Activated T-cell treated with anti-CD3 and anti-CD28 coated beads, Interleukin-2, amount 50 U/mL, for 24 hours (primary cell): ENCODE measurements around the gene PBX1.

ENCODE experiments used
- DNase-seq: peaks from one replicate; pipeline ENCODE4 v3.0.0-alpha.2; 2020
- H3K27ac Mint-ChIP-seq: 2 replicates; pipeline ENCODE4 v1.8.0; 2020; ENCODE audit warnings: mild to moderate bottlenecking, mixed read lengths
- H3K27me3 Mint-ChIP-seq: 2 replicates; pipeline ENCODE4 v1.8.0; 2020; ENCODE audit warnings: mixed read lengths
- H3K36me3 Mint-ChIP-seq: 2 replicates; pipeline ENCODE4 v1.8.0; 2020; ENCODE audit warnings: low read depth, mixed read lengths
- H3K4me1 Mint-ChIP-seq: 2 replicates; pipeline ENCODE4 v1.8.0; 2020; ENCODE audit warnings: low read depth, mixed read lengths
- H3K4me3 Mint-ChIP-seq: 2 replicates; pipeline ENCODE4 v1.8.0; 2020; ENCODE audit warnings: mild to moderate bottlenecking, moderate library complexity, mixed read lengths
- H3K9me3 Mint-ChIP-seq: 2 replicates; pipeline ENCODE4 v1.8.0; 2020; ENCODE audit warnings: mixed read lengths

PBX1 gene

DNA sequence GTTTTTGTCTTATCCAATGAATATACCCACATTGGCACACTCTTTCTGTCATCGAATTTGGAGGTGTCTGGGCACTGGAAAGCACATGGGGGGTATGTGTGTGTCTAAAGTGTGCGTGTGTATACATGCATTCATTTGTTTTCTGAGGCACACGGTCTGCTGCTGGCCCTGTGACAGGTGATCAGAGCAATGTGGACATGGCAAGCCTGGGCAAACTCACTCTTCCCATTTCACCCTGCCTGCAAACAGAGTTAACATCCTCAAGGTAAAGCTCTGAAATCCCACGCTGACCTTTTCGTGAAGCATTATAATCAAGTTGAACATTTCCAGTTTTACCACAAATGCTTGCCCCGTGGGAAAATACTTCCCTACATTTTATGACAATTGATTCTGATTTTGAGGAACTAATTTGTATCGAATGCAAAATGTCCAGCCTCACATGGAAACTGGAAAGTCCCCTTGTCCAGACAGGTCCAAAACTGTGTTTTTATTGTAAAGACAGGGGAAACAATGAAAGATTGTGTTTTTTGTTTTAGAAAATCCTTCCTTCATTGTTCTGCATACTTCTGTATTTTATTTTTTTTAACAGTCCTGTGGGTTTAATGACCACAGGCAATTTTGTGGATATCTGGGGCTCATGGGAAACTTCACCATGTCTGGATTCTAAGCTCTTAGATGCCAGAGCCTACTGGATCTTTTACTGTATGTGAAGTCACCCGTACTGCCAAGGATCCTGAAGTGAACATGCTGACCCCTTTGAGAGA, 160.9 kb downstream of the PBX1 start:
- Mint-ChIP-seq H3K36me3 (no peaks in the 10 kb centered on the region), H3K9me3 (no peaks in the 10 kb centered on the region), H3K4me3 (no peak overlapping the region), H3K27ac (no peak overlapping the region), H3K4me1 (peaks cover 11% of the 10 kb centered on the region), H3K27me3 (peaks cover 4% of the 10 kb centered on the region)
- DNase-seq, result no peak

DNA sequence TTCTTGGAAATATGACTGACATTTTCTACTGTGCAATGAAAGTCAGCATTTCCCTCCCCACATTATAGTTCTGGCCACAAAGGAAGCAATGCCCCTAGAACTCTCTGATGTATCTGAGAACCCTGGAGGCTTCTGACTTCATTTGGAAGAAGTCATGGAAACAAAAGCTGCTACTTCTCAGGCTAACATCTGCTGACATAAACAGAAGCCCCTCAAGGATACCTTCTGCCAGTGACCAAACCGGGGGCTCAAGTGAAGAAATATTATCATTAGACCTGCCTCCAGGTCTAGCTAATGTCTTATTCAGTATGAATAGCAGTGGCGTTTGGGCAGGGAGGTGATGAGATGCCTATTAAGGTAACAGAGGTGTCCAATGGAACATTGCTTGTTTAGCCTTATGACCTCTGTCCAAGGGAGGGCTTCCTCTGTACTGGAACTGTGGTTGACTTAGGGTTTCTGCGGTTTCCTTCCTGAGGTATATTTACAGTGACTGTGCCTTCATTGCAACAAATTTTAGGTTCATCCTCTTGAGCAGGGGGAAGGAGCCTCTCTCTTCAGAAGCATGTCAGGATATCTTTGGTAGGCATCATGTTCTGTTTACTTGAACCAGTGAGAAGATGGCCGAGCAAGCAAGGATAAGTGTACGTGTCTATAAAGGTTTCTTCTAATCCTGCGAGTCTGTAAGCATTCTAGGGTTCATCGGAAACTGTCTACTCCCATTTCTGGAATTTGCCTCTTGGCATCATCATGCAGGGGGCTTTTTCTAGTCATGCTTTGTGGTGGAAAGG, 161.7 kb downstream of the PBX1 start:
- peaks cover 11% of the 10 kb centered on the region for H3K4me1 Mint-ChIP-seq
- H3K27me3 Mint-ChIP-seq, result peaks cover 4% of the 10 kb centered on the region
- no peaks in the 10 kb centered on the region for H3K36me3 Mint-ChIP-seq
- DNase-seq, result no peak
- no peak overlapping the region for H3K4me3 Mint-ChIP-seq
- no peaks in the 10 kb centered on the region for H3K9me3 Mint-ChIP-seq
- no peak overlapping the region for H3K27ac Mint-ChIP-seq

DNA sequence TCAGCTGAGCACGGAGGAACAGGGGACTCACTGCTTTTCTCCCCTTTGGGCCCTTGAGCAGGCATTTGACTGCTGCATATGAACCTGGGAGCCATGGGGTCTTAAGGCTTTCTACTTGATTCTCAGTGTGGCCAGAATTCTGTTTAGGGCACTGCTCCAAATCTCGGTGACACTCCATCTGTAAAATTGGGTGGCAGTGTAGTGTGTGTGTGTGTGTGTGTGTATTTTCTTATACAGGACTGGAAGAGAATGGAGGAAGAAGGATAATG, 162.2 kb downstream of the PBX1 start:
- Mint-ChIP-seq H3K4me3 (no peak overlapping the region), H3K4me1 (peaks cover 11% of the 10 kb centered on the region), H3K27ac (no peak overlapping the region), H3K36me3 (no peaks in the 10 kb centered on the region), H3K9me3 (no peaks in the 10 kb centered on the region), H3K27me3 (peaks cover 4% of the 10 kb centered on the region)
- no peak for DNase-seq

DNA sequence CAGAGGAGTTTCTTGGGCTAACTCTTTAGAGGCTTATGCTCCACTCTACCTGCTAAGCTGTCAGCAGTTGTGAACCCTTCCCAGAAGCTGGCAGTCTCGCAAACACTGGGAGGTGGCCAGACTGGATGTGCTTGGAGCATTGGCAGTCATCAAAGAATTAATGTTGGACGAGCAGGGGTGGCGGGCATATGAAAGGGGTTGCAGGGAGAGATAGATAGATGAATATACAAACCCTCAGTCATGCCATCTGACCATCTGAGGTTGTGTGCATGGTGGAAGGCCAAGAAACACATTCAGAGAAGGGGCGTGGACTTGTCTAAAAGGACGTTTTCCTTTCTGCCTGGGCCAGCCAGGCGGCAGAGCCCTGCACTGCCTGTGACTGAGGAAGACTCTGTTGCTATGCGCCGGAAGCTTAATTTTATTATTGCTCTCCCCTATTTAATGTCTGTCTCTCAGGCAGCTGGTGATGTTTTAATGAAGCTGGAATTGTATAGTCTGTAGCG, 164.4 kb downstream of the PBX1 start:
- Mint-ChIP-seq H3K9me3 (no peaks in the 10 kb centered on the region), H3K4me1 (peaks cover 8% of the 10 kb centered on the region), H3K36me3 (no peaks in the 10 kb centered on the region), H3K27me3 (peaks cover 4% of the 10 kb centered on the region), H3K27ac (no peak overlapping the region), H3K4me3 (no peak overlapping the region)
- no peak for DNase-seq

DNA sequence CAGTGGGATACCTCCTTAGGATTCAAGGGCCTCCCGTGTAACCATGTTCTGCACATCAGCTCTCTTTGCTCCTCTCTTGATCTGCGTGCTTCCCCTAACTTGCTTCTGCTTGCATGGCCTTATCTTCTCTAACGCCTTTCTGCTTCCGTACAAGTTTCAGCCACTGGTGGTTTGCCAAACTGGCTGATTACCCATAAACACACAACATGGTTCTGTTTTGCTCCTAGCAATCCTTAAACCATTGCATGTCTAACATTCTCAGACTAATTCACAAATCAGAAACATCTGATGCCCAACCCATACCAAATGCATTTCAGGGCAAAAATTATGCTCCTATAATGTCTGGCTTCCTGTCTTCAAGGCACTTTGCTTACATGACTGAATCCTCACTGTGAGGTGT, 166.4 kb downstream of the PBX1 start:
- H3K4me3 Mint-ChIP-seq, result no peak overlapping the region
- H3K36me3 Mint-ChIP-seq, result no peaks in the 10 kb centered on the region
- H3K9me3 Mint-ChIP-seq, result no peaks in the 10 kb centered on the region
- no peak overlapping the region for H3K27ac Mint-ChIP-seq
- H3K4me1 Mint-ChIP-seq, result peaks cover 8% of the 10 kb centered on the region
- H3K27me3 Mint-ChIP-seq, result peaks cover 4% of the 10 kb centered on the region
- no peak for DNase-seq

DNA sequence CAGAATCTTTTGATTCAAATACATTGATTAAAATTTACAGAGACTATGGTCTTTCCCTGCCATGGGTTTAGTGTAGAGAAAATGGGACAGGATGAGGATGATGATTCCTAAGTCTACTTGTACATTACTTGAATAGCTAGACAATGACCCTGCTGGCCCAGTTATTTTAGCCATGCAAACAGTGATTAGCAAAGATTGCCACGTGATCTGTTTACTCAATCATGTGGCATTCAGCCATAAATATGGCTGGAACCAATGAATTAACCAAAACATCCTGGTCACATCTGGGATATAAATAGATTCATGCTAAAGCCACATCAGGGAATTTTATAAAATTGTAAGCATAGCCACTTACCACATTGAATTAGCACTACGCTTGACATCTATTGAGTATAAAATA, 167.3 kb downstream of the PBX1 start:
- Mint-ChIP-seq H3K4me3 (no peak overlapping the region), H3K36me3 (no peaks in the 10 kb centered on the region), H3K27ac (no peak overlapping the region), H3K4me1 (peaks cover under 1% of the 10 kb centered on the region), H3K27me3 (no peaks in the 10 kb centered on the region), H3K9me3 (no peaks in the 10 kb centered on the region)
- no peak for DNase-seq

DNA sequence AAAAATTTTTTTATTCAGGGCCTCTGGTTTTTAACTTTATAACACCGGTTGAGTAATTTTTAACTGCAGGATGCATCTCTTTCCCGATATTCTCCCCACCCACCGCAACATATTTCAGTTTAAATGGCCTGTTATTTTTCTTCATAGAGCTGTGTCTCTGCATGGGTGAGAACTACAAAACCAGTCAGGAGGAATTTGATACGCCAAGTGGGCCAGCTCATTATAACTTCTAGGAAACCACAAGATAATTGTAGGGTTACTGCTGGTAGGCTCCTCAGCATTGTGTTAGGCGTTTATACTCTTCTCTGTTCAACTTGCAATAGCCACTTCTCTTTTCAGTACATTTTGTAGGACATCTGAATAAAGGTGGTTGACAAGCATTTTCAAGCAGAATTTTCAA, 169.7 kb downstream of the PBX1 start:
- DNase-seq, result no peak
- no peaks in the 10 kb centered on the region for H3K36me3 Mint-ChIP-seq
- H3K4me3 Mint-ChIP-seq, result no peak overlapping the region
- no peaks in the 10 kb centered on the region for H3K4me1 Mint-ChIP-seq
- no peaks in the 10 kb centered on the region for H3K9me3 Mint-ChIP-seq
- no peaks in the 10 kb centered on the region for H3K27me3 Mint-ChIP-seq
- no peak overlapping the region for H3K27ac Mint-ChIP-seq

DNA sequence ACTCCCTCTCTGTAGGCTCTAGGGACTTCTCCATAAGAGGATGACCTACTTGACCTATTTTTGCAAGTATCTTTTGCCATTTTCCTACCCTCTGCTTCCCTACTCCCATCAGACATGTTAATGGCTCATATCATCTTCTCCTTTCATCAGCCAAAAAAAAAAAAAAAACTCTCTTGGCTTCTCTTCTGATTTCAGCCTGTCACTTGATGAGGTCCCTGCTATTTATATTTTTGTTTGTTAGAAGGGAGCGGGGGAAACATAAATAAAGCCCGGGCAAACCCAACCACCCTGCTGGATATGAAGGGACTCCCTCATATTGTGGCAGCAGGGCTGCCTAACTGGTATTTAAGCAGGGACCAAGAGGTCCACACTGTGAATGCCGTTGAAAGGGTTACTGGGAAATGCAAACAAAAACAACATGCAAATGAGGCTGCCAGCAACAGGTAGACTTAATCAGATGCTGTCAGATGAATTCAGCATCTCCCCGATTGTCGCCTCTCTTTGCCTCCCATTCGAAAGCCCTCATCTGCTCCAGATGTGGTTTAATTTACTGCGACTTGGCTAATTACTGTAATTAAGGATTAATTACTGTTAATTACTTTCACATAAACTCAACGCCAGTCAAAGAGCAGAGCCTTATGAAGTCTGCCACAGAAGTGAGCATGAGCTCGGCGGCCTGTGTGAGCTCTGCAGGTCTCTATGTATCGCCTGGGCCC, 172.3 kb downstream of the PBX1 start:
- H3K36me3 Mint-ChIP-seq, result no peaks in the 10 kb centered on the region
- H3K9me3 Mint-ChIP-seq, result no peaks in the 10 kb centered on the region
- H3K27ac Mint-ChIP-seq, result no peak overlapping the region
- no peak overlapping the region for H3K4me3 Mint-ChIP-seq
- DNase-seq, result no peak
- H3K27me3 Mint-ChIP-seq, result no peaks in the 10 kb centered on the region
- no peaks in the 10 kb centered on the region for H3K4me1 Mint-ChIP-seq

DNA sequence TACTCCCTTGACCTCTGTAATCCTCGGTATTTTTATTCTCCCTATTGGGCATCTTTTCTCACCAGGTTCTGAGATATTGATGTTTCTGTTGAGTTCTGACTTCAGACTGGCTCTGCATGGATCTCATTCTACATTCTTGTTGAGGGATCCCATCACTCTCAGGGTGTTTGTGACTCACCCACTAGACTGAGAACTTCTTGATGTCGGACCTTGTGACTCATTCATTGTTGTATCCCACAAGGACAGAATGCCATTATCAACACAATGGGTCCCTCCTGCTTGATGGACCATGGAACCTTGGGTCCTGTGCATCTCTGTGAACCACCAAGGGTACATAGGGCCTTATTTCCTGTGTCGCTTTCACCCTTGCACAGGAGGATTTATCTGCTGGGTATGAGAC, 174.1 kb downstream of the PBX1 start:
- Mint-ChIP-seq H3K4me3 (no peak overlapping the region), H3K27me3 (no peaks in the 10 kb centered on the region), H3K4me1 (no peaks in the 10 kb centered on the region), H3K36me3 (no peaks in the 10 kb centered on the region), H3K27ac (no peak overlapping the region), H3K9me3 (no peaks in the 10 kb centered on the region)
- no peak for DNase-seq

DNA sequence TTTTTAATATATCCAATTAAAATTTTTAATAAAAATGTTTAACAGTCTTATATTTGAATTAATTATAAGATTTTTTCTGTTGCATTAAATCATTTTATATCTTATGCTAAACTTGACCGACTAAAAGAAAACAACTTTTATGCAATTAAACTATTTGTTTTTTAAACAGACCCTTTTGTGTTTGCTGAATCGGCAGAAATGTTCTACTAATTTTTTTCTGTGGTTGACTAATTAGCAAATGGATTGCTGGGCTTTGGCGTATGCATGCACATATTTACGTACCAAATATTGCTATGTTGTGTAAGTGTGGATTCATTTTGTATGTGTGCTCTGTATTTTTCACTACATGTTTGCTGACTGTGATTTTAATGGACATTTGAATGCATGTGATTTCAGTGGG, 174.8 kb downstream of the PBX1 start:
- Mint-ChIP-seq H3K9me3 (no peaks in the 10 kb centered on the region), H3K4me3 (no peak overlapping the region), H3K27me3 (no peaks in the 10 kb centered on the region), H3K27ac (no peak overlapping the region), H3K4me1 (no peaks in the 10 kb centered on the region), H3K36me3 (no peaks in the 10 kb centered on the region)
- no peak for DNase-seq

DNA sequence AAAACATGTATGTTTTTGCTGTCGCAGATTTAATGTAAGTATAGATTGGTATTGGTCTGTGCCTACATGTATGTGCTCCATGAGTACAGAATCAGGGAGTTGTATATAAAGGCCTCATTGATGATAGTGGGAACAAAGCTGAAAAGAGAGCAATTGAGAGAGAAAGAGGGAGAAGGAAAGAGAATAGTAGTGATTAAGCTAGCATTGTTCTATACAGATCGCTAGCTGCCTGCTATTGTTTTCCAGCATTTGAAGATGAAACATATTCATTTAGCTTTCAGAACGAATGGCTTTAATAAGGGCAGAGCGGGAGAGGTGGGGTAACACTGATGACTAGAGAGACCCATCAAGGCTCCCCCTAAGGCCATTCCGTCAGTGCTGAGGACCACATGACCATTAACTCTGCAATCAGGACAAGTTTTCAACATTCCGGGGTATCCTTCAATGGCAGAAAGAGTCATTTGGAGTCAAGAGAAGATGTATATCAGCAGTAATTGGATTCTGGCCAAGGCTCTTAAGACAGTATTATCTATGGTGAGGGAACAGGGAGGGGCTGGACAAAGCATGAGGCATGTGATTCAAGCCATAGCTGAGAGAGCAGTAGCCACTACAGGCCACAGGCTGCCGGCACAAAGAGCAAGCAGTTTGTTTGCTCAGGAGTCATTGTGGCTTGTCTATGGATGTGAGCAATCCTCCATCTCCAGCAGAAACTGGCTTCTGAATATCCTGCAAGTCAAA, 176.5 kb downstream of the PBX1 start:
- no peaks in the 10 kb centered on the region for H3K36me3 Mint-ChIP-seq

DNA sequence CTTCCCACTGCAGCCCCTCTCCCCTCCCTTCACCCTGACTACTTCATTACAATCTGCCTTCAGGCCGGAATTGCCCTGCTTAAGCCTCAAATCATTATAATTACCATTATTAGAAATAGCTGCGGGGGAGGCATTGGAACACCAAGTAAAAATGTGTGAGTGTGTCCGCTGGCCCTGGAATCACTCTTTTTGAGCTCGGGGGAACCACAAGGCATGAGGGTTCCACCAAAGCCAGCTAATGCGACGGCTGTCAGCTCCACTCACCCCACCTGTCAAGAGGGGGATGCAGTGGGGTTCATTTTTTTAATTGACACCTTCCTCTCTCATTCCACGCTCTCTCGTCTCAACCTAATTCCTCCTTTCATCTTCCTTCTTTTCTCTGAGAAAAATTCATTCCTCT, 177.2 kb downstream of the PBX1 start:
- Mint-ChIP-seq H3K27ac (no peak overlapping the region), H3K27me3 (no peaks in the 10 kb centered on the region), H3K4me3 (no peak overlapping the region), H3K36me3 (no peaks in the 10 kb centered on the region), H3K9me3 (no peaks in the 10 kb centered on the region), H3K4me1 (no peaks in the 10 kb centered on the region)
- no peak for DNase-seq

More for the DNA sequence above, 176.5 kb downstream of the PBX1 start:
- no peak overlapping the region for H3K27ac Mint-ChIP-seq
- H3K27me3 Mint-ChIP-seq, result no peaks in the 10 kb centered on the region
- no peak overlapping the region for H3K4me3 Mint-ChIP-seq
- DNase-seq, result no peak
- H3K4me1 Mint-ChIP-seq, result no peaks in the 10 kb centered on the region
- H3K9me3 Mint-ChIP-seq, result no peaks in the 10 kb centered on the region

DNA sequence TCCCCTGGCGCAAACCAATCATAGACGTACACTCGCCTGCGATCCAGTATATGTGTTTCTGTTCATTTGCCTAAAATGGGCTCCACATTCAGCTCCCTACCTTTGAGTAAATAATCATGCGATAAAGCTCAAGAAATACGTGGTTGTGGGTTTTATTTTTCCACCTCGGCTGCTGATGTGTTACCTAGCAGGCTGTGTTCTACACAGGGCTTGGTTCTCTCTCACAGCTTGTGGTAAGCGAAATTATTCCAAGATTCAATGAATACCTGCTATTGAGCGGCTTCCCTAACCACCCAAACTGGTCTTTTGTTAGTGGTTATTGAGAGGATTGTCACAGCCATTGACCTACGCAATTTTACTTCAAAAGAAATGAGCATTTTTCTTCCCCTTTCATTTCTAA, 180.2 kb downstream of the PBX1 start:
- H3K27me3 Mint-ChIP-seq, result no peaks in the 10 kb centered on the region

DNA sequence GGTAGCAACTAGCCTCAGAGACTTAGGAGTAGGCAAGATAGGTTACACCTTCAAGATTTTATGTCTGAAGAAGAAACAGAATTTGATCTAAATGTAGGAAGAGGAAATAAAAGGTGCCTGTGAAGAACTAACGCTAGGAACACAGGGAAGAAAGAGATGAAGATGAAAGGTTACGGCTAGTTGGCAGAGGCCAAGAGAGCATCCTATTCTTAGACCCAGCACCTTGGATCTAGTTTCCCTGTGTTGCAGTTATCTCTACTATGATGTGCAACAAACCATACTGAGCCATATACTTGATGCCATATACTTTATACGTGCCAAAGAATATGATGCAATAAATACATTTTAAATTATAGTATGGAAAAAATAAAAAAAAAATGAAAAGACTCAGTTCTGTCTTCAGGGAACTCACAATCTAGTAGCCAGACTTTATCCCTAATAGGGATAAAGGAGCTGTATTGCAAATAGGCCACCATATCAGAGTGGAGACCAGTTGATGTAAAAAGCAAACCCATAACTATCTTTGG, 181.1 kb downstream of the PBX1 start:
- Mint-ChIP-seq H3K36me3 (no peaks in the 10 kb centered on the region), H3K9me3 (no peaks in the 10 kb centered on the region), H3K4me3 (no peak overlapping the region), H3K27ac (no peak overlapping the region), H3K27me3 (no peaks in the 10 kb centered on the region), H3K4me1 (no peaks in the 10 kb centered on the region)
- DNase-seq, result no peak

More for the DNA sequence above, 180.2 kb downstream of the PBX1 start:
- Mint-ChIP-seq H3K9me3 (no peaks in the 10 kb centered on the region), H3K4me1 (no peaks in the 10 kb centered on the region), H3K36me3 (no peaks in the 10 kb centered on the region), H3K4me3 (no peak overlapping the region), H3K27ac (no peak overlapping the region)
- no peak for DNase-seq
